ENCODE measurements around the gene TMED7. TPM values are rescaled to one million over a fixed set of nuclear protein-coding genes. Genes with fewer than 3 reads are reported as not detected.

TMED7 gene
- total and polyA plus RNA-seq, 2 of the 8 experiments (the other 6 are each of a cell fraction or from before 2014, with no cell fraction given), result 43.8 to 75.2 TPM

- TF ChIP-seq TCF12 (IDR thresholded peaks at IDR 0.05; ENCODE audit: low read depth, low read length) (no peak), TAF7 (optimal IDR thresholded peaks at IDR 0.05; ENCODE audit: borderline replicate concordance, low read depth, low read length) (no peak), SIRT6 (IDR thresholded peaks at IDR 0.05; ENCODE audit: low read length) (no peak), HDAC2 (IDR thresholded peaks at IDR 0.05; ENCODE audit: borderline replicate concordance in 1 of 2, low read depth in 2 of 2, low read length in 2 of 2) (peak; percentile 91 to 92; a peak in 1 of 4 replicates), YY1 (IDR thresholded peaks at IDR 0.05; ENCODE audit: low read depth, low read length) (0 out of 2 replicates have a peak, but pooled peaks have one; percentile 19), RAD21 (IDR thresholded peaks at IDR 0.05 in 1 of 2, conservative IDR thresholded peaks at IDR 0.05 in 1 of 2; ENCODE audit: low read depth in 2 of 2, low read length in 2 of 2) (no peak; a peak in 1 of 4 replicates), SAP30 (IDR thresholded peaks at IDR 0.05; ENCODE audit: insufficient read depth, insufficient replicate concordance, low read length) (peak; percentile 79), KDM1A (IDR thresholded peaks at IDR 0.05; ENCODE audit: borderline replicate concordance, low read length) (peak; percentile 41; the same call in 1 of the 2 replicates), EP300 (IDR thresholded peaks at IDR 0.05; ENCODE audit: borderline replicate concordance in 1 of 2, low read depth in 2 of 2, low read length in 2 of 2) (no peak), SP4 (IDR thresholded peaks at IDR 0.05; ENCODE audit: low read length) (peak; percentile 58; the same call in 1 of the 2 replicates), BACH1 (IDR thresholded peaks at IDR 0.05; ENCODE audit: low read length) (peak; percentile 93), POU5F1 (IDR thresholded peaks at IDR 0.05; ENCODE audit: low read depth, low read length) (no peak), CTCF (IDR thresholded peaks at IDR 0.05; ENCODE audit: control extremely low read depth in 1 of 3, insufficient read depth in 1 of 3, low read depth in 1 of 3, low read length in 3 of 3) (no peak; a peak in 1 of 4 replicates), RBBP5 (IDR thresholded peaks at IDR 0.05; ENCODE audit: borderline replicate concordance, low read depth, low read length) (peak; percentile 98), MAX (IDR thresholded peaks at IDR 0.05) (peak; percentile 73), TAF1 (IDR thresholded peaks at IDR 0.05; ENCODE audit: low read depth, low read length) (peak; percentile 63; the same call in 1 of the 2 replicates), KDM4A (IDR thresholded peaks at IDR 0.05; ENCODE audit: low read depth, low read length, severe bottlenecking) (peak; percentile 92), E2F6 (IDR thresholded peaks at IDR 0.05) (no peak; the same call in none of the 2 replicates)
Observed at GRCh38 chr5:115625579-115626444, at the start of gene TMED7 (continued).
